Osteocyte (in vitro differentiated cells): ENCODE results near the gene TSPAN5. TPM values are rescaled to one million over a fixed set of nuclear protein-coding genes. Genes with fewer than 3 reads are reported as not detected.

Experiments
- DNase-seq: peaks from one replicate; pipeline ENCODE4 v3.0.0; 2021; ENCODE audit warnings: mixed read lengths; ENCODE audit not compliant: unreplicated experiment; ENCODE audit errors: extremely low spot score
- H3K27ac Mint-ChIP-seq: one replicate; pipeline ENCODE4 v1.8.0; 2021; ENCODE audit warnings: mild to moderate bottlenecking, mixed read lengths; ENCODE audit not compliant: unreplicated experiment
- H3K27me3 Mint-ChIP-seq: one replicate; pipeline ENCODE4 v1.8.0; 2021; ENCODE audit warnings: mixed read lengths; ENCODE audit not compliant: unreplicated experiment
- H3K36me3 Mint-ChIP-seq: one replicate; pipeline ENCODE4 v1.8.0; 2021; ENCODE audit warnings: mixed read lengths; ENCODE audit not compliant: unreplicated experiment
- H3K4me1 Mint-ChIP-seq: one replicate; pipeline ENCODE4 v1.8.0; 2021; ENCODE audit warnings: mixed read lengths; ENCODE audit not compliant: unreplicated experiment
- H3K4me3 Mint-ChIP-seq: one replicate; pipeline ENCODE4 v1.8.0; 2021; ENCODE audit warnings: mild to moderate bottlenecking, moderate library complexity, mixed read lengths; ENCODE audit not compliant: unreplicated experiment
- H3K9me3 Mint-ChIP-seq: one replicate; pipeline ENCODE4 v1.8.0; 2021; ENCODE audit warnings: mixed read lengths; ENCODE audit not compliant: unreplicated experiment
- CTCF ChIP-seq: fragments of 200-600 bp; sonication (generic); IDR thresholded peaks from 2 replicates; pipeline ENCODE4 v1.5.0; 2021; ENCODE audit warnings: antibody characterized with exemption, mild to moderate bottlenecking, moderate library complexity
- total RNA-seq: library from RNA; stranded (reverse); gene quantifications from 2 replicates; pipeline ENCODE4 v1.2.1, GENCODE V29; 2021

Gene TSPAN5
- total RNA-seq, 1 donor from 2014 or later = 64.2 TPM

DNA sequence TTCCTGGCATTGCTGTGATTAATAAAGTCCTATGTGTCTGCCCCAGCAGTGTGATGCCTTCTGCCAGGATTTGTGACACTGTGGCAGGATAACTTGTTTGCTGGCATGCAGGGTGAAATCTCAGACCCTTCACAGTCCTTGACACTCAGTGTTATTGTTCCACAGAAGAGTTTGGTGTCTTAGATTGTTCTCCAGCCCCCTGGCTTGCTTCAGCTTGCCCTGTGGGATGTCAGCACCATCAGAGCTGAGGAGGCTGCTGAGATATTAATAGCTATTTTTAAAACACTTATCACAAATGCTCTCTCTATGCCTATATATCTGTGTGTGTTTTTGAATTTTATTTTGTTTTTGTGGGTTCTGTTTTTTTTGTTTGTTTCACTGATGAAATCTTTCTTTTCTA, 136.9 kb downstream of the TSPAN5 start:
- Mint-ChIP-seq H3K36me3 (no peaks in the 10 kb centered on the region), H3K4me1 (peaks cover 78% of the 10 kb centered on the region), H3K4me3 (no peak overlapping the region), H3K9me3 (no peaks in the 10 kb centered on the region), H3K27me3 (no peaks in the 10 kb centered on the region), H3K27ac (peak overlapping the region; percentile 83)
- no peak for TF ChIP-seq CTCF
- no peak for DNase-seq

DNA sequence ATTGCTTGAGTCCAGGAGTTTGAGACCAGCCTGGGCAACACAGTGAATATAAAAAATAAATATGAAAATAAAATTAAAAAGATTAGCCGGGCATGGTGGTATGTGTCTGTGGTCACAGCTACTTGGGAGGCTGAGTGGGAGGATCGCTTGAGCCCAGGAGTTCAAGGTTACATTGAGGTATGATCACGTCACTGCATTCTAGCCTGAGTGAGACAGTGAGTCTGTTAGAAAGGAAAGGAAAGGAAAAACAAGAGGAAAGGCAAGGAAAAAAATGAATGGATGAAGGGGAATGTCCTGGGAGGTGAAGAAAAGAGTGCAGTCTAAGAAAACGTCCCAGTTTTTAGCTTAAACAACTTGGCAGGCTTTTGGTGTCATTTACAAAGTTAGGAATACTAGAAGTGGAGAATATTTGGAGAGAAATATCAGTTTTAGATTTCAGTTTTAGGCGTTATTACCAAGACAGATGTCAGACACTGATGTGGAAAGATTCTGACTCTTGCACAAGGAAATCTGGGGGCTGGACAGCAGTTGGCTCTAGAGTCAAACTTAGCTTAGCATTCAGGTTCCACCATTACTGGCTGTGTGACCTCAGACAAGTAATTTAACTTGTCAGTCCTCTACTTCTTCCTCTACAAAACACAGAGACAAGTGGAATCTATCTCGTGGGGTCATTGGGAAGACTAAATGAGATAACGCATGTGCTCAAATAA, 139.0 kb downstream of the TSPAN5 start:
- Mint-ChIP-seq H3K36me3 (no peaks in the 10 kb centered on the region), H3K4me3 (no peak overlapping the region), H3K27me3 (no peaks in the 10 kb centered on the region), H3K4me1 (peaks cover 87% of the 10 kb centered on the region), H3K27ac (peak overlapping the region; percentile 46), H3K9me3 (no peaks in the 10 kb centered on the region)
- DNase-seq = no peak
- TF ChIP-seq CTCF = no peak

DNA sequence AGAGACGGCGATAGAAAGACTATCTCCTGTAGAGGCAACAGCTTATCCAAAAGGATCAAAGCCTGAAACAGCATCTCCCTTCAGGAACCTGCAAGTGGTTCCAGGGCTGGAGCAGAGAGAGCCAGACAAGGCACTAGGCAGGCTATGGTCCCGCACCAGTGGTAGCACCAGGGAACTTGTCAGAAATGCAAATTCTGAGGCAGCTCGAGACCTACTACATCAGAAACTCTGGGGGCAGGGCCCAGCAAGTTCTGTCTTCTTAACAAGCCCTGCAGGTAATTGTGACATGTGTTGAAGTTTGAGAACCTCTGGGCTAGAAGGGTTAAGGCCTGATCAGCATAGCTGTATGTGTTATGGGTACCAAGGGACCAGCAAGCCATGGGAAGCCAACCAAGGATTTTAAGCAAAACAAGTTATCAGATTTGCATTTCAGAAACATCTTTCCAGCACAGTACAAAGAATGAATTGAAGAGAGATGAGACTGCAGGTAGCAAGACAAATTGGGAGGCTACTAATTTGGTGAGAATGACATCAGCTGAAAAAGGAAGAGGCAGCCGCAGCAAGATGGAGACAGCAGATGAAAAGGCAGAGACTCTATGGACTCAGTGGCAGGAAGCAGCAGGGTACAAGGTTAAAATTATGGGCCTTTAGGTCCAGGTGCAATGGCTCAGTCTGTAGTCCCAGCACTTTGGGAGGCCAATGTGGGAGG, 139.7 kb downstream of the TSPAN5 start:
- no peaks in the 10 kb centered on the region for H3K27me3 Mint-ChIP-seq
- no peaks in the 10 kb centered on the region for H3K36me3 Mint-ChIP-seq
- no peak for TF ChIP-seq CTCF
- no peaks in the 10 kb centered on the region for H3K9me3 Mint-ChIP-seq
- H3K4me3 Mint-ChIP-seq = no peak overlapping the region
- DNase-seq = no peak
- H3K4me1 Mint-ChIP-seq = peaks cover 86% of the 10 kb centered on the region
- H3K27ac Mint-ChIP-seq = peak overlapping the region; percentile 46

DNA sequence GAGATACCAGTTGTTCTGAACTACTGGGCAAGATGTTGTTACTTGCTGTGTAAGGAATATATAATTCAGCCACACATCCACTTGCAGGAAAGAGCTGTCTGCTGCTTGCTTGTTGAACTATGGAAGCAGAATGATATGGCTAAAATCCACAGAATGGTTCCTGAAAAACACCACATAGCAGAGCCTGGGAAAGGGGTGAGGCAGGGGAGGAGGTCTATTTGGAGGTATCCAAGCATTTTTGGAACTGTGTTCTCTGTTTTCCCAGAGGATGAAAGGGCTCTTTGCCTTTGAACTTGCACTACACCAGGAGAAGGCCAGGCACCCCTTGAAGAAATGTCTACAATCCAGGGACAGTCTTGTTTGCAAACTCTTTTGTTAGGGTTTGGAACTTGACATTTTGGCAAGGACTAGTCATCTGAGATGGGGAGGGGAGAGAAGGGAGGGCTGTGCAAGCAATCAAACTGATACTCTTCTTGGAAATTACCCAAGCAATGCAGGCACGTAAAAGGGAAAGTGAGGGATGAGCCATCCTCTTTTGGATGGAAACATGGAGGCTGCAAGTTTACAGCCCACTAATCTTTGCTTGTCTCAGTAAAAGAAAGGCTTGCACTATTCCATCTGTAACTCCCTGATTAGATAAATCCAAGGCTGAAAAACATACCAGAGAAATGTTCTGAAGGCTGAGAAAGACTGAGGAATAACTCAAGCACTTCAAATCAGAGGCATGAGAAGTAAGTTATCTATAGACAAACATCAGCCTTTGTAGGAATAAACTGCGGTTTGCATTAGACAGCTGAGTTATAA, 141.0 kb downstream of the TSPAN5 start:
- H3K4me1 Mint-ChIP-seq = peaks cover 82% of the 10 kb centered on the region
- H3K27ac Mint-ChIP-seq = peak overlapping the region; percentile 83
- H3K9me3 Mint-ChIP-seq = no peaks in the 10 kb centered on the region
- H3K36me3 Mint-ChIP-seq = no peaks in the 10 kb centered on the region
- TF ChIP-seq CTCF = no peak
- no peak for DNase-seq
- H3K27me3 Mint-ChIP-seq = no peaks in the 10 kb centered on the region
- H3K4me3 Mint-ChIP-seq = no peak overlapping the region
